IPS DF 6.9 (cell line): ENCODE measurements around the gene NFKB1.
"Not testable (repeated sequence)": the region's sequence is repeated elsewhere in the genome, so short reads cannot be mapped to it uniquely, and the experiment has no call there.

Experiments used
- DNase-seq: peaks from one replicate; pipeline ENCODE4 v3.0.0-alpha.2; 2013; ENCODE audit warnings: low read depth, low spot score
- H3K27ac ChIP-seq: one replicate; pipeline ENCODE4 v1.5.1; 2013; ENCODE audit warnings: low read length, control low read depth
- H3K27me3 ChIP-seq: 2 replicates; pipeline ENCODE4 v1.6.1; 2013; ENCODE audit warnings: mild to moderate bottlenecking, low read length; ENCODE audit not compliant: control insufficient read depth, insufficient read depth
- H3K36me3 ChIP-seq: 2 replicates; pipeline ENCODE4 v1.6.1; 2013; ENCODE audit warnings: low read length; ENCODE audit not compliant: control insufficient read depth, insufficient read depth
- H3K4me1 ChIP-seq: 2 replicates; pipeline ENCODE4 v1.6.1; 2013; ENCODE audit warnings: low read length; ENCODE audit not compliant: control insufficient read depth, insufficient read depth
- H3K4me3 ChIP-seq: 2 replicates; pipeline ENCODE4 v1.5.1; 2013; ENCODE audit warnings: mild to moderate bottlenecking, low read length
- H3K9me3 ChIP-seq: 2 replicates; pipeline ENCODE4 v1.6.1; 2013; ENCODE audit warnings: low read length, inconsistent platforms; ENCODE audit not compliant: control insufficient read depth, insufficient read depth
- WGBS: extraction: QIAGEN DNeasy Blood & Tissue Kit; methylation state at CpG from one replicate; pipeline ENCODE4 v1.1.7; 2013; ENCODE audit warnings: mixed read lengths, missing lambda C conversion rate; ENCODE audit not compliant: insufficient read length, insufficient coverage; 5-methylcytosine and 5-hydroxymethylcytosine counted together

The NFKB1 gene

GRCh38 chr4:102560571-102561341 is 59.6 kb downstream of the NFKB1 start:
- Histone ChIP-seq H3K27ac (no peak overlapping the region), H3K27me3 (no peaks in the 10 kb centered on the region), H3K9me3 (no peaks in the 10 kb centered on the region), H3K4me3 (no peak overlapping the region), H3K36me3 (no peaks in the 10 kb centered on the region), H3K4me1 (no peaks in the 10 kb centered on the region)
- DNase-seq: no peak
- WGBS: no CpG with 5 or more reads among the region's 4 CpGs

- DNase-seq: no peak
- Histone ChIP-seq H3K27ac (no peak overlapping the region), H3K4me3 (no peak overlapping the region), H3K9me3 (no peaks in the 10 kb centered on the region), H3K27me3 (no peaks in the 10 kb centered on the region), H3K36me3 (no peaks in the 10 kb centered on the region), H3K4me1 (no peaks in the 10 kb centered on the region)
- no CpG with 5 or more reads among the region's 1 CpG for WGBS
These were observed 61.8 kb downstream of the NFKB1 start for GRCh38 chr4:102563000-102563399.

DNA sequence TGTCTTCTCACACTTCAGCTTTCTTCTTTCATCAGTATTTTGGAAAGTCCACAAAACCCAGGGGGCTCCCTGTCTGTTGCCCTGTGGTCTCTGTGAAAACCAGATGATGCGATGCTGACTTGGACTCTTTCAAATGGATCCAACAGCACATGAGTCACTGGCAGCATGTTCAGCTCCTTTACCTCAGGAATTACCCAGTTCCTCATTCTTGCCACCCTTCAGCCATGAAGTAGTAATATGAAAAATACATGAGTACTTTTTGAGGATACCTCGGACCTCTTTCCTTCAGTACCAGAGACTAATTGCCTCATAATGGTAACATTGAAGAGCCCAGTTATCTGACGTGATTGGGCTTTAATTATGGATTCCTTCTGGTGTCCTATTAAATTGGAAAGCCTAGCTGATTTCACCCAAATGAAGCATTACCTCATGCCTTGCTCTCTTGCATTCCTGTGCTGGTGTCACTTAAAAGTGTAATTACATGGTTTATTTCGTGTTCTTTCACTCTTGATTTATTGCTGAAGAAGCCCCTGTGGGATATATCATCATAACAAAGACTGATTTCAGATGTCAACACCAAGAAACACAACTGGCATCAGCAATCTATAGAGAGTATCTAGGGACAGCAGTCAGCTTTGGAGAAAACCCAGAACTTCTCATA is 63.4 kb downstream of the NFKB1 start:
- H3K27ac ChIP-seq: no peak overlapping the region
- H3K36me3 ChIP-seq: no peaks in the 10 kb centered on the region
- H3K4me3 ChIP-seq: no peak overlapping the region
- H3K4me1 ChIP-seq: no peaks in the 10 kb centered on the region
- no peaks in the 10 kb centered on the region for H3K27me3 ChIP-seq
- no peaks in the 10 kb centered on the region for H3K9me3 ChIP-seq
- no CpG with 5 or more reads among the region's 4 CpGs for WGBS
- no peak for DNase-seq

- no peaks in the 10 kb centered on the region for H3K9me3 ChIP-seq
- H3K4me1 ChIP-seq: no peaks in the 10 kb centered on the region
- H3K36me3 ChIP-seq: no peaks in the 10 kb centered on the region
- no peaks in the 10 kb centered on the region for H3K27me3 ChIP-seq
- H3K4me3 ChIP-seq: no peak overlapping the region
- WGBS: 100% methylated on average over 1 of the region's 2 CpGs
- DNase-seq: no peak
- no peak overlapping the region for H3K27ac ChIP-seq
These were observed 64.5 kb downstream of the NFKB1 start for GRCh38 chr4:102565696-102566095.

- Histone ChIP-seq H3K9me3 (no peaks in the 10 kb centered on the region), H3K27me3 (no peaks in the 10 kb centered on the region), H3K27ac (no peak overlapping the region), H3K4me1 (no peaks in the 10 kb centered on the region), H3K36me3 (no peaks in the 10 kb centered on the region), H3K4me3 (no peak overlapping the region)
- DNase-seq: no peak
These were observed 65.3 kb downstream of the NFKB1 start for GRCh38 chr4:102566426-102566825.

DNA sequence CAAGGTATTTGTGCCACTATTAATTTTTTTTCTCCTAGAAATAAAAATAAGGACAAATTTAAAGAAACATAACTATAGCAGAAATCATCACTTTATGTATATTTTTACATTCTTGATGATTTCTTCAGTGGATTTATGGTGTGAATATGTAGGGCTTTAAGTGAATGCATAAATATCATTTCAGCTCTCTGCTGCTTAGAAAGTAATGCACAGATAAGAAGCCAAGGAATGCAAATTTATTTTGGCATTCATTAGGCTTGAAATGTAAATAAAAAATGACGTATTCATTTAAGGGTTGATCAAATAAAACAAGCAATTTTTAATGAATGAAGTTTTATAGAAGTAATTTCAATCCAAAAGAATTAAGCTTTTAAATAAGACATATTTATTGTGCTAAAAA is 66.3 kb downstream of the NFKB1 start:
- H3K9me3 ChIP-seq: no peaks in the 10 kb centered on the region
- no peaks in the 10 kb centered on the region for H3K27me3 ChIP-seq
- H3K27ac ChIP-seq: no peak overlapping the region
- WGBS: no CpG with 5 or more reads among the region's 1 CpG
- H3K36me3 ChIP-seq: no peaks in the 10 kb centered on the region
- no peaks in the 10 kb centered on the region for H3K4me1 ChIP-seq
- H3K4me3 ChIP-seq: no peak overlapping the region
- DNase-seq: no peak

DNA sequence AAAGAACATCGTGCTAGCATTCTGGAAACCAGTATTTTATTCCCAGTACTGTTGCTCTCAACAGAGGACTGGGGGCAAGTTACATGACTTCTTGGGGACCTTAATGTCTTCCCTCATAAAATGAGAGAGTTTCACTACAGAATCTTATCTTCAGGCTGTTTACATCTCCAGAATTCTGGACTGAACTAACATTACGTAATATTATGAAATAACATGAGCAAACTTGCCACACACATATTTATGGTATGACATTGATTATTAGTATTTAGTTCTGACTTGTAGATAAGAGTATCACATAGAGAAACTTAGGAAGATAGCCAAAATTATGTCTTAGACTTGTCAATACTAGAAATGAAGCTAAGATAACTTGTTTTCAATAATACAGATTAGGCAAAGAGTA is 68.0 kb downstream of the NFKB1 start:
- Histone ChIP-seq H3K36me3 (no peaks in the 10 kb centered on the region), H3K9me3 (no peaks in the 10 kb centered on the region), H3K4me3 (no peak overlapping the region), H3K4me1 (no peaks in the 10 kb centered on the region), H3K27me3 (no peaks in the 10 kb centered on the region), H3K27ac (no peak overlapping the region)
- no CpG with 5 or more reads among the region's 2 CpGs for WGBS
- no peak for DNase-seq

DNA sequence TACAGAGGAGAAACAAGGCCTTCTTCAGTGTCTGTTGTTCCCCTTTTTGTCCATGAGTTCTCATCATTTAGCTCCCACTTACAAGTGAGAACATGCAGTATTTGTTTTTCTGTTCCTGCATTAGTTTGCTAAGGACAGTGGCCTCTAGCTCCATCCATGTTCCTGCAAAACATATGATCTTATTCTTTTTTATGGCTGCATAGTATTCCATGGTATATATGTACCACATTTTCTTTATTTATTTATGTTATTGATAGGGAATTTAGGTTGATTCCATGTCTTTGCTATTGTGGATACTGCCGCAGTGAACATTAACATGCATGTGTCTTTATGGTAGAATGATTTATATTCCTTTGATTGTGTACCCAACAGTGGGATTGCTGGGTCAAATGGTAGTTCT is 69.1 kb downstream of the NFKB1 start:
- H3K9me3 ChIP-seq, H3K36me3 ChIP-seq, H3K4me1 ChIP-seq, H3K27me3 ChIP-seq, DNase-seq, H3K27ac ChIP-seq, H3K4me3 ChIP-seq: not testable (repeated sequence)
- no CpG with 5 or more reads among the region's 1 CpG for WGBS

GRCh38 chr4:102572452-102572851 is 71.3 kb downstream of the NFKB1 start:
- Histone ChIP-seq H3K27ac (no peak overlapping the region), H3K36me3 (no peaks in the 10 kb centered on the region), H3K27me3 (no peaks in the 10 kb centered on the region), H3K4me3 (no peak overlapping the region), H3K4me1 (no peaks in the 10 kb centered on the region; the same call in 1 of the 2 replicates), H3K9me3 (no peaks in the 10 kb centered on the region)
- no CpG with 5 or more reads among the region's 3 CpGs for WGBS
- DNase-seq: no peak

DNA sequence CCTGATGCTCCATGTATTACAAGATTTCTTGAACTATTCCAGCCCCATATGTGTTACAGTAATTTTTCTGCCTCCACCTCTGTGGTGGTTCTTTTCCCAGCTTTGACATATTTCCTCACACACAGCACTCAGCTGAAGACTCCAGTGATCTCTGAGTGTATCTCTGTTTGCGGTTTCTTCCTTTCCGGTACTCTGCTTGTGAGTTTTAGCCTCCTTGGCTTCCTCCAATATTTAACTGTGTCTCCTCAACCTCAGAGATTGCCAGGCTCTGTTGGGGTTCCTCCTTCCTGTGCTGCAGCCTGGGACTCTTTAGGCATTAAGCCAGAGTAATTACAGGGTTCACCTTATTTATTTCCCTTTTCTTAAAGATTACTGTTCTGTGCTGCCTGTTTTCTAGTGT is 73.2 kb downstream of the NFKB1 start:
- H3K27ac ChIP-seq: no peak overlapping the region
- H3K27me3 ChIP-seq: no peaks in the 10 kb centered on the region
- H3K4me3 ChIP-seq: no peak overlapping the region
- no peaks in the 10 kb centered on the region for H3K9me3 ChIP-seq
- no peaks in the 10 kb centered on the region for H3K36me3 ChIP-seq
- no peaks in the 10 kb centered on the region; the same call in 1 of the 2 replicates for H3K4me1 ChIP-seq
- no CpG with 5 or more reads among the region's 2 CpGs for WGBS
- no peak for DNase-seq
